Mesenchymal stem cell (in vitro differentiated cells and primary cell): ENCODE results near the gene KDELR1.

Experiments
- DNase-seq: peaks from one replicate; pipeline ENCODE4 v3.0.0-alpha.2; 2013
- H2AFZ ChIP-seq: one replicate; pipeline ENCODE4 v1.6.1; 2013; ENCODE audit warnings: low read depth, mild to moderate bottlenecking, control low read depth, inconsistent platforms, low read length, moderate library complexity
- H2AK5ac ChIP-seq: 2 replicates; pipeline ENCODE4 v1.6.1; 2013; ENCODE audit warnings: low read length, moderate library complexity, mild to moderate bottlenecking, inconsistent platforms; ENCODE audit not compliant: severe bottlenecking
- H2BK120ac ChIP-seq: one replicate; pipeline ENCODE4 v1.6.1; 2013; ENCODE audit warnings: low read depth, mild to moderate bottlenecking, inconsistent platforms, low read length, moderate library complexity
- H2BK12ac ChIP-seq, 2 experiments: one replicate each; pipeline ENCODE4 v1.6.1; 2013; ENCODE audit warnings: inconsistent platforms in 2 of 2, low read length in 2 of 2, mild to moderate bottlenecking in 2 of 2, moderate library complexity in 2 of 2, control low read depth in 1 of 2
- H2BK15ac ChIP-seq: one replicate; pipeline ENCODE4 v1.6.1; 2013; ENCODE audit warnings: mild to moderate bottlenecking, low read depth, inconsistent platforms; ENCODE audit not compliant: poor library complexity, severe bottlenecking
- H2BK5ac ChIP-seq: 2 replicates; pipeline ENCODE4 v1.6.1; 2013; ENCODE audit warnings: low read depth, mild to moderate bottlenecking, low read length, control low read depth, inconsistent platforms; ENCODE audit not compliant: poor library complexity, severe bottlenecking
- H3K14ac ChIP-seq, 2 experiments: one replicate each; pipeline ENCODE4 v1.6.1; 2013; ENCODE audit warnings: inconsistent platforms in 2 of 2, low read length in 2 of 2, control low read depth in 1 of 2, mild to moderate bottlenecking in 1 of 2, moderate library complexity in 1 of 2
- H3K18ac ChIP-seq, 2 experiments: one replicate each; pipeline ENCODE4 v1.6.1; 2013; ENCODE audit warnings: inconsistent platforms in 2 of 2, low read length in 2 of 2, control low read depth in 1 of 2, low read depth in 1 of 2, mild to moderate bottlenecking in 1 of 2
- H3K23ac ChIP-seq, 2 experiments: one replicate each; pipeline ENCODE4 v1.6.1; 2013; ENCODE audit warnings: inconsistent platforms in 2 of 2, low read length in 2 of 2, mild to moderate bottlenecking in 2 of 2, moderate library complexity in 2 of 2, control low read depth in 1 of 2
- H3K27ac ChIP-seq: 2 replicates; pipeline ENCODE4 v1.5.1; 2013; ENCODE audit warnings: mild to moderate bottlenecking, moderate library complexity, low read length, control low read depth, inconsistent platforms; ENCODE audit not compliant: poor library complexity, severe bottlenecking
- H3K27me3 ChIP-seq, 2 experiments: 2 replicates each; pipeline versions ENCODE4 v1.6.1 to v1.7.0; 2013; ENCODE audit warnings: low read length in 2 of 2, mild to moderate bottlenecking in 2 of 2, moderate library complexity in 2 of 2, control low read depth in 1 of 2, inconsistent platforms in 1 of 2; ENCODE audit not compliant: control insufficient read depth in 1 of 2, insufficient read depth in 1 of 2
- H3K36me3 ChIP-seq, 2 experiments: 2 replicates each; pipeline versions ENCODE4 v1.6.1 to v1.7.0; 2013; ENCODE audit warnings: low read length in 2 of 2, control low read depth in 1 of 2, inconsistent platforms in 1 of 2, low read depth in 1 of 2, mild to moderate bottlenecking in 1 of 2; ENCODE audit not compliant: insufficient read depth in 2 of 2, control insufficient read depth in 1 of 2
- H3K4ac ChIP-seq, 2 experiments: one replicate each; pipeline ENCODE4 v1.6.1; 2013; ENCODE audit warnings: inconsistent platforms in 2 of 2, low read length in 2 of 2, mild to moderate bottlenecking in 2 of 2, moderate library complexity in 2 of 2, control low read depth in 1 of 2, low read depth in 1 of 2
- H3K4me1 ChIP-seq: 2 replicates; pipeline ENCODE4 v1.6.1; 2013; ENCODE audit warnings: low read depth, low read length, control low read depth; ENCODE audit not compliant: control insufficient read depth, insufficient read depth
- H3K4me2 ChIP-seq: 2 replicates; pipeline ENCODE4 v1.6.1; 2013; ENCODE audit warnings: low read length, mild to moderate bottlenecking, inconsistent platforms; ENCODE audit not compliant: poor library complexity, severe bottlenecking
- H3K4me3 ChIP-seq, 2 experiments: 2 replicates each; pipeline versions ENCODE4 v1.5.1 to v1.7.0; 2013; ENCODE audit warnings: low read length in 2 of 2, mild to moderate bottlenecking in 2 of 2, control low read depth in 1 of 2, low read depth in 1 of 2; ENCODE audit not compliant: insufficient read depth in 1 of 2
- H3K79me1 ChIP-seq: replicated peaks from 2 replicates; pipeline ENCODE4 v1.6.1; 2013; ENCODE audit warnings: mild to moderate bottlenecking, control low read depth, low read length, inconsistent platforms; ENCODE audit not compliant: poor library complexity, severe bottlenecking
- H3K9ac ChIP-seq: 2 replicates; pipeline ENCODE4 v1.7.0; 2013; ENCODE audit warnings: mild to moderate bottlenecking, low read length, moderate library complexity
- H3K9me3 ChIP-seq: 2 replicates; pipeline ENCODE4 v1.7.0; 2013; ENCODE audit warnings: mild to moderate bottlenecking, low read length; ENCODE audit not compliant: control insufficient read depth
- H4K8ac ChIP-seq: one replicate; pipeline ENCODE4 v1.6.1; 2013; ENCODE audit warnings: inconsistent platforms, mild to moderate bottlenecking, low read length, moderate library complexity
- H4K91ac ChIP-seq: one replicate; pipeline ENCODE4 v1.6.1; 2013; ENCODE audit warnings: mild to moderate bottlenecking, low read length, inconsistent platforms
- WGBS: methylation state at CpG from one replicate; pipeline ENCODE4 v1.1.7; 2013; ENCODE audit warnings: mixed read lengths; 5-methylcytosine and 5-hydroxymethylcytosine counted together

The KDELR1 gene

GRCh38 chr19:48397263-48398101 lies 6.1 kb upstream of the KDELR1 start:
- peaks cover 31 to 34% of the 10 kb centered on the region in 2 experiments for H3K27me3 ChIP-seq
- peak overlapping the region; percentile 89 for H2BK120ac ChIP-seq
- H3K18ac ChIP-seq = peak overlapping the region; percentile 41 to 67
- H4K8ac ChIP-seq = peak overlapping the region; percentile 97
- no peaks in the 10 kb centered on the region for H3K9me3 ChIP-seq
- no peak overlapping the region for H2BK5ac ChIP-seq
- H3K23ac ChIP-seq = no peak overlapping the region
- H2AK5ac ChIP-seq = no peak overlapping the region
- no peak overlapping the region for H3K27ac ChIP-seq
- peak; percentile 21 for DNase-seq
- H3K4me3 ChIP-seq = peak overlapping the region; percentile 48 to 88
- peak overlapping the region in 1 of 2 experiments; percentile 2 for H2BK12ac ChIP-seq
- peak overlapping the region; percentile 2 for H4K91ac ChIP-seq
- peak overlapping the region; percentile 42 for H3K4me2 ChIP-seq
- peak overlapping the region; percentile 8 to 41 for H3K4ac ChIP-seq
- H3K4me1 ChIP-seq = peaks cover 36% of the 10 kb centered on the region
- no peak overlapping the region for H2AFZ ChIP-seq
- no peaks in the 10 kb centered on the region for H3K36me3 ChIP-seq
- H3K9ac ChIP-seq = peak overlapping the region; percentile 92
- WGBS = 57% methylated on average over 22 of the region's 22 CpGs
- peaks cover 3% of the 10 kb centered on the region for H3K79me1 ChIP-seq
- peak overlapping the region in 1 of 2 experiments; percentile 53 for H3K14ac ChIP-seq
- H2BK15ac ChIP-seq = peak overlapping the region; percentile 49

DNA sequence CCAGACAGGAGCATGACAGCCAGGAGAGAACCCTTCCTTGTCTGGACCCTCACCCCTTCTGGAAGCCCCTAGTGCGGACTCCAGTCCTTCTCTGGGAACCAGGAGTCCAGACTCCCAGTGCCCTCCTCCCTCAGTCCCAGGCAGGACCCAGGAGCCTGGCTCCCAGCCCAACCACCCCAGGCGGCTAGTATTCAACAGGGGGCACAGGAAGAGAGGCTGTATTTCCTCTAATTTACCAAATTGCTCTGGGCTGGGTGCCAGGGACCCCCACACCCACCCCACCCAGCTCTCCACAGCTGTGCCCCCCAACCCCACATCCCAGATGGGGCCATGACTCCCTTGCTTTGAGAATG lies 5.4 kb upstream of the KDELR1 start:
- Histone ChIP-seq H3K27ac (no peak overlapping the region), H3K79me1 (peaks cover 3% of the 10 kb centered on the region), H3K9me3 (no peaks in the 10 kb centered on the region), H3K27me3 (peaks cover 33 to 34% of the 10 kb centered on the region in 2 experiments), H2AFZ (no peak overlapping the region), H3K14ac (no peak overlapping the region), H3K4me1 (peaks cover 36% of the 10 kb centered on the region), H2BK120ac (no peak overlapping the region), H2BK15ac (no peak overlapping the region), H3K23ac (no peak overlapping the region), H3K4me3 (peak overlapping the region in 1 of 2 experiments; percentile 88), H3K9ac (peak overlapping the region; percentile 92), H4K8ac (no peak overlapping the region), H3K4me2 (no peak overlapping the region), H3K4ac (peak overlapping the region in 1 of 2 experiments; percentile 28), H2BK5ac (no peak overlapping the region), H3K36me3 (no peaks in the 10 kb centered on the region), H2AK5ac (no peak overlapping the region), H2BK12ac (peak overlapping the region in 1 of 2 experiments; percentile 24), H4K91ac (no peak overlapping the region), H3K18ac (no peak overlapping the region)
- WGBS = 100% methylated on average over 1 of the region's 2 CpGs
- DNase-seq = no peak

DNA sequence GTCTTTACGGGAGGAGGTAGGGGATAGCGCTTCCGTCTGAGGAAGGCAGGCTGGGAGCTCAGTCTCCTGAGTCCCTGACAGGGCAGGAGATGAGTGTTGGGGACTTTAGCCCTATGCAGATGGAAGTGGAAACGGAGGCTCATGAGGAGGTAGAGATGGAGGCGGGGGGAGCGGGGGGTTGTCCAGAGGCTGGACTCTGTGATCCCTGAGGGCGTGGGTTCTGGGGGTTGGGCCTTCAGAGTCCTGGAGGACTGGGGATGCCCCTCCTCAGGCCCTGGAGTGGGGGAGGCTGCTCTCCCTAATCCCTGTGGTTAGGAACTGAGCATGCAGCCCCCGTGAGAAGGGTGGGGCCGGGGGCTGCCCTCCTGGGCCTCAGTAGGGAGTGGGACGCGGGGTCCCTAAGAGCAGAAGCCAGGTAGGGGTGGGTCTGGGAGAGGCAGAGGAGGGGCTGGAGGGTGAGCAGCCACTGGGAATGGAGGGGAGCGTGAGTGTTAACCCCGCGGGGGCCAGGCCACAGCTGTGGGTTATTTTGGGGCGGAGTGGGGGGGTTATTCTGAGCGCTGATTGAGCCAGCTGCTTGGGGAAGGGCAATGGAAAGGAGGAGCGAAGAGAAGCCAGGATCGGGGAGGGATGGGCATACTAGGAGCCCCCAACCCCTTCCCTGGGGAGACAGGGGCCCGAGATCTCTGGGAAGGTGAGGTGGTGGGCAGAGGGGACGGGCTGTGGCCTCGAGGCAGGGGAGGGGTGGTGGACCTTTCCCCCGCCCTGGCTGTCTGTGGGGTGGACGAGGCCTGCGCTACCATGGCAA lies 4.9 kb upstream of the KDELR1 start:
- H4K91ac ChIP-seq = no peak overlapping the region
- peaks cover 33 to 34% of the 10 kb centered on the region in 2 experiments for H3K27me3 ChIP-seq
- peak overlapping the region; percentile 12 for H2BK15ac ChIP-seq
- H3K9ac ChIP-seq = peak overlapping the region; percentile 92
- H3K36me3 ChIP-seq = no peaks in the 10 kb centered on the region
- 77% methylated on average over 24 of the region's 24 CpGs for WGBS
- no peak overlapping the region for H2BK5ac ChIP-seq
- no peak overlapping the region for H3K14ac ChIP-seq
- peak overlapping the region in 1 of 2 experiments; percentile 28 for H3K4ac ChIP-seq
- H3K79me1 ChIP-seq = peaks cover 3% of the 10 kb centered on the region
- no peak overlapping the region for H3K27ac ChIP-seq
- no peak overlapping the region for H2AFZ ChIP-seq
- DNase-seq = no peak
- H3K4me1 ChIP-seq = peaks cover 37% of the 10 kb centered on the region
- no peak overlapping the region for H3K23ac ChIP-seq
- peak overlapping the region; percentile 16 to 56 for H2BK12ac ChIP-seq
- peak overlapping the region in 1 of 2 experiments; percentile 41 for H3K4me3 ChIP-seq
- peak overlapping the region; percentile 13 for H4K8ac ChIP-seq
- H3K4me2 ChIP-seq = no peak overlapping the region
- no peak overlapping the region for H2AK5ac ChIP-seq
- H3K9me3 ChIP-seq = no peaks in the 10 kb centered on the region
- H3K18ac ChIP-seq = peak overlapping the region in 1 of 2 experiments; percentile 11
- H2BK120ac ChIP-seq = no peak overlapping the region

GRCh38 chr19:48395499-48395898 lies 4.1 kb upstream of the KDELR1 start:
- Histone ChIP-seq H2BK12ac (no peak overlapping the region), H3K4me1 (peaks cover 37% of the 10 kb centered on the region), H2BK5ac (no peak overlapping the region), H3K4me3 (no peak overlapping the region), H3K27ac (no peak overlapping the region), H2AFZ (no peak overlapping the region), H3K4ac (no peak overlapping the region), H2AK5ac (no peak overlapping the region), H3K4me2 (no peak overlapping the region), H2BK15ac (no peak overlapping the region), H3K18ac (no peak overlapping the region), H4K91ac (no peak overlapping the region), H3K27me3 (peaks cover 33 to 34% of the 10 kb centered on the region in 2 experiments), H3K36me3 (no peaks in the 10 kb centered on the region), H2BK120ac (no peak overlapping the region), H3K14ac (no peak overlapping the region), H4K8ac (no peak overlapping the region), H3K9ac (peak overlapping the region; percentile 32), H3K9me3 (no peaks in the 10 kb centered on the region), H3K23ac (no peak overlapping the region), H3K79me1 (peaks cover 3% of the 10 kb centered on the region)
- DNase-seq = no peak
- WGBS = 60% methylated on average over 7 of the region's 9 CpGs
